22Rv1 (cell line): Measurements from ENCODE around the gene YTHDC1.
"Not testable (repeated sequence)": the region's sequence is repeated elsewhere in the genome, so short reads cannot be mapped to it uniquely, and the experiment has no call there.

Experiments
- H3K27ac ChIP-seq: fragments of 450-650 bp; 2 replicates; pipeline ENCODE4 v1.5.1; 2017
- CTCF ChIP-seq: fragments of 450-650 bp; IDR thresholded peaks from 2 replicates; pipeline ENCODE4 v1.5.1; 2017; ENCODE audit warnings: mild to moderate bottlenecking
- ZFX ChIP-seq: fragments of 450-650 bp; IDR thresholded peaks from 2 replicates; pipeline ENCODE4 v1.6.1; 2017; ENCODE audit warnings: antibody characterized with exemption, borderline replicate concordance

YTHDC1 gene

DNA sequence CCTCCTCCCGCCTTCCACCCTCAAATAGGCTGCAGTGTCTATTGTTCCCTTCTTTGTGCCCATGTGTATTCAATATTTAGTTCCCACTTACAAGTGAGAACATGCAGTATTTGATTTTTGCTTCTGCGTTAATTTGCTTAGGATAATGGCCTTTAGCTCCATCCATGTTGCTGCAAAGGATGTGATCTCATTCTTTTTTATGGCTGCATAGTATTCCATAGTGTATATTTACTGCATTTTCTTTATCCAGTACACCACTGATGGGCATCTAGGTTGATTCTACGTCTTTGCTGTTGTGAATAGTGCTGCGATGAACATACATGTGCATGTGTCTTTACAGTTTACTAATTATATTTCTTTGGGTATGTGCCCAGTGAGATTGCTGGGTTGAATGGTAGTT lies 52.8 kb downstream of the YTHDC1 start:
- H3K27ac ChIP-seq, result no peak overlapping the region
- TF ChIP-seq CTCF (no peak), ZFX (no peak)

DNA sequence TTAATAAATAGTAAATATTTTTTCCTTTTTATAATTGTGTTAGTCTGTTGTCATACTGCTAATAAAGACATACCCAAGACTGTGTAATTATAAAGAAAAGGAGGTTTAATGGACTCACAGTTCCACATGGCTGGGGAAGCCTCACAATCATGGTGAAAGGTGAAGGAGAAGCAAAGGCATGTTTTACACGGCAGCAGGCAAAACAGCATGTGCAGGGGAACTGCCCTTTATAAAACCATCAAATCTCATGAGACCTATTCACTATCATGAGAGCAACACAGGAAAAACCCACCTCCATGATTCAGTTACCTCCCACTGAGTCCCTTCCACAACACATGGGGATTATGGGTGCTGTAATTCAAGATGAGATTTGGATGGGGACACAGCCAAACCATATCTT lies 58.6 kb downstream of the YTHDC1 start:
- no peak for TF ChIP-seq CTCF
- TF ChIP-seq ZFX, result no peak
- no peak overlapping the region for H3K27ac ChIP-seq

DNA sequence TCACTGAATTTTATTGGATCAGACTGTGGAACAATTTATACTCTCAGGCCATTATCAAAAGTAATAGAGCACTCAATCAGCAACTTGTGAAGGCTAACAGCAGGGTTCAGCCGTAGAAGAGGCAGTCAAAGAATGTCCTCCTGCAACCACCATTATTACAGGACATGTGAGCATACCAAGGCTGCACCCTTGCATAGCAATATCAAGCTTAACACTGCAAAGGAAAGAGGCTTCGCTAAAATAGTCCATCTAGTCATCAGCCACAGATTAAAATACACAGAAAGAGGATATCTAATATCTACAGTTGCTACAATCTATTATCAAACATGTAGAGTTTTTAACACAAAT lies 61.5 kb downstream of the YTHDC1 start:
- no peak for TF ChIP-seq CTCF
- TF ChIP-seq ZFX, result no peak

DNA sequence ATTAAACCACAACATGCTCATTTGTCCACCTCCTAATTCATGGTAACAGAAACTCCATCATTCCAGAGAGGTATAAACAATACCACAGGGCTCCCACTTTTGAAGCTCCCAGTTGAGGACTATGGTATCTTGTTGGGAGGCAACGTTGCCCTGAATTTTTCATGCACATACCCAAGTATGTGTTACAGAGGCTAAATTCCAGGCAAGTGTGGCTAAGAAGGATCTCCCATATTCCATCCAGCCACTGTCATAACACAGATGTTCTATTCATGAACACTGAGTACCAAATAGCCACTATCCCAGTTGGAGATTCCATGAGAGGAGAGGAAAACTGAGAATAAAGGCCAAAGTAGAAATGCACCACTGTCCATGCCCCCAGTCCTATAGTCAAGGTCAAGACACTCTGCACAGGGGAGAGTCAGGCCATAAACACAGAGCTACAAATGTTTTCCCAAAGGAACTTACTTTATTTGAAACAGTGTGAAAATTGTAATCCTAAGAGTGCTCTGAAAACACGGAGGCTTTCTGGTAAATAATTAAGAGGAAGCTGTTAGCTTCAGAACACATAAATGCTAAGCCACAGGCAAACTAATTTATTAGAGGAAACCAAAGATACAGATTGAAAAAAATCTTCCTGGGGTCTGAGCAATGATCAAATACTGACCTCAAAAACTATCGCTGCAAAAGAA lies 62.0 kb downstream of the YTHDC1 start:
- TF ChIP-seq CTCF, result no peak
- no peak for TF ChIP-seq ZFX
- H3K27ac ChIP-seq, result no peak overlapping the region

More for the DNA sequence above, 61.5 kb downstream of the YTHDC1 start:
- H3K27ac ChIP-seq, result no peak overlapping the region

- no peak overlapping the region for H3K27ac ChIP-seq
- no peak for TF ChIP-seq CTCF
- no peak for TF ChIP-seq ZFX
Observed at GRCh38 chr4:68283714-68284113, 66.2 kb downstream of the YTHDC1 start.

DNA sequence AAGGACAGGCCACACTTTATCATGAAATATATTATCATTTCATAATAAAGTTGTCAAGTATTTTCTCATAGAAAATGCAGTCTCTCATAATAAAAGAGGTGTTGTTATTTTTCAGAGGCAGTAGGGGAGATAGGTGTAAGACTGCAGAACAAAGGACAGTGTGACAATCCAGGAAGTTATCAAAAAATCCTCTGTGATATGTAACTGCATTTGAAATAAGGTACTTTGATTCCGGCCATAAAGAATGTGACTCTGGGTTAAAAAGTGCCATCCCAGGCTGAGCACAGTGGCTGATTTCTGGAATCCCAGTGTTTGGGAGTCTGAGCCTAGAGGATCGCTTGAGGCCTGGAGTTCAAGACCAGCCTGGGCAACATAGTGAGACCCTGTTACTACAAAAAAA lies 66.8 kb downstream of the YTHDC1 start:
- TF ChIP-seq ZFX, result no peak
- TF ChIP-seq CTCF, result no peak
- H3K27ac ChIP-seq, result no peak overlapping the region

DNA sequence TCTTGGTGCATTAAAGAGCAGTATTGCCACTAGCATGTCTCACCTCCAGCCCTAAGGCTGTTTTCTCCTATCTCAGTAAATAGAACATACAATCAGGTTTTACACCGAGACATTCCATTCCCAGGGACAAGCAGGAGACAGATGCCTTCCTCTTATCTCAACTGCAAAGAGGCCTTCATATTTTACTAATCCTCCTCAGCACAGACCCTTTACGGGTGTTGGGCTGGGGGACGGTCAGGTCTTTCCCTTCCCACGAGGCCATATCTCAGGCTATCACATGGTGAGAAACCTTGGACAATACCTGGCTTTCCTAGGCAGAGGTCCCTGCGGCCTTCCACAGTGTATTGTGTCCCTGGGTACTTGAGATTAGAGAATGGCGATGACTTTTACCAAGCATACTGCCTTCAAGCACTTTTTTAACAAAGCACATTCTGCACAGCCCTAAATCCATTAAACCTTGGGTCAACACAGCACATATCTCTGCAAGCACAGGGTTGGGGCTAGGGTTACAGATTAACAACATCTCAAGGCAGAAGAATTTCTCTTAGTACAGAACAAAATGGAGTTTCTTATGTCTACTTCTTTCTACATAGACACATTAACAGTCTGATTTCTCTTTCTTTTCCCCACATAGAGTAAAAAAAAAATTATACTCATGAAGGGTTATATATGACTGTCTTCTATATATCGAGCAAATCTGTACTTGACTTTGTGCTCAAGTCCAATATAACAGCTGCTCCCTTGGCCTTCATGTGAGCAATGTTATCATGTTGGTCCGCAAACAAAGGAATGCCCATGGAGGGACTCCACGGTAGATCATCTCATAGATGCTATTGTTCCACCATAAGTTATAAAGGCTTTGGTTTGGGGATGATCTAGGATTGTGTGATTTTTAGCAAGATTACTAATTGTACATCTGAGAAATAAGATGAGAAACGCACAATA lies 67.8 kb downstream of the YTHDC1 start:
- not testable (repeated sequence) for H3K27ac ChIP-seq
